Hepatocyte (in vitro differentiated cells): Measurements from ENCODE around the gene TMCC2. TPM values are rescaled to one million over a fixed set of nuclear protein-coding genes. Genes with fewer than 3 reads are reported as not detected.
"Not testable (repeated sequence)": the region's sequence is repeated elsewhere in the genome, so short reads cannot be mapped to it uniquely, and the experiment has no call there.

ENCODE experiments used
- DNase-seq: peaks from one replicate; pipeline ENCODE4 v3.0.0-alpha.2; 2016; ENCODE audit warnings: low spot score
- H2AFZ ChIP-seq: fragments of 200-600 bp; sonication (generic); 2 replicates; pipeline ENCODE4 v1.6.0; 2016; ENCODE audit warnings: antibody characterized with exemption, mild to moderate bottlenecking
- H3K27ac ChIP-seq: fragments of 200-600 bp; sonication (generic); 2 replicates; pipeline ENCODE4 v1.5.1; 2016; ENCODE audit warnings: mild to moderate bottlenecking
- H3K27me3 ChIP-seq: fragments of 200-600 bp; sonication (generic); 2 replicates; pipeline ENCODE4 v1.6.1; 2016
- H3K36me3 ChIP-seq: fragments of 200-600 bp; sonication (generic); replicated peaks from 2 replicates; pipeline ENCODE4 v1.5.1; 2016; ENCODE audit warnings: low read depth; ENCODE audit not compliant: insufficient read depth
- H3K4me1 ChIP-seq: fragments of 200-600 bp; sonication (generic); 2 replicates; pipeline ENCODE4 v1.5.1; 2016; ENCODE audit warnings: mild to moderate bottlenecking, moderate library complexity; ENCODE audit not compliant: insufficient read depth
- H3K4me2 ChIP-seq: fragments of 200-600 bp; sonication (generic); 2 replicates; pipeline ENCODE4 v1.6.0; 2016
- H3K4me3 ChIP-seq: fragments of 200-600 bp; sonication (generic); 2 replicates; pipeline ENCODE4 v1.5.1; 2016; ENCODE audit warnings: mild to moderate bottlenecking
- H3K79me2 ChIP-seq: fragments of 200-600 bp; sonication (generic); 2 replicates; pipeline ENCODE4 v1.6.0; 2017; ENCODE audit warnings: mild to moderate bottlenecking
- H3K9me2 ChIP-seq: fragments of 200-600 bp; sonication (generic); replicated peaks from 2 replicates; pipeline ENCODE4 v1.6.0; 2017; ENCODE audit warnings: mild to moderate bottlenecking; ENCODE audit not compliant: insufficient read depth
- H3K9me3 ChIP-seq: fragments of 200-600 bp; sonication (generic); 2 replicates; pipeline ENCODE4 v1.5.1; 2016; ENCODE audit warnings: low read depth, mild to moderate bottlenecking
- H4K20me1 ChIP-seq: fragments of 200-600 bp; sonication (generic); 2 replicates; pipeline ENCODE4 v1.6.0; 2016; ENCODE audit warnings: mild to moderate bottlenecking; ENCODE audit not compliant: insufficient read depth, poor library complexity, severe bottlenecking
- EZH2 ChIP-seq: fragments of 200-600 bp; sonication (generic); IDR thresholded peaks from 2 replicates; pipeline ENCODE4 v1.6.1; 2016; ENCODE audit warnings: antibody characterized with exemption, mild to moderate bottlenecking, borderline replicate concordance
- EZH2phosphoT487 ChIP-seq: fragments of 200-600 bp; sonication (generic); IDR thresholded peaks from one replicate; pipeline ENCODE4 v1.6.1; 2018; ENCODE audit warnings: antibody characterized with exemption, mild to moderate bottlenecking, low read depth, moderate library complexity; ENCODE audit not compliant: unreplicated experiment, severe bottlenecking
- WGBS: methylation state at CpG from one replicate; pipeline ENCODE4 v1.1.6; 2016; ENCODE audit warnings: low lambda C conversion rate; ENCODE audit errors: missing lambda C conversion rate; 5-methylcytosine and 5-hydroxymethylcytosine counted together
- polyA plus RNA-seq: library from polyadenylated mRNA; unstranded; fragments of >200 nt; fragmentation: Nextera tagmentation; extraction: Ambion mirVana; gene quantifications from 2 replicates; pipeline ENCODE4 v1.2.1, GENCODE V29; 2016
- total RNA-seq: library from RNA; depleted of rRNA; stranded (reverse); fragments of >200 nt; gene quantifications from 2 replicates; pipeline ENCODE4 v1.2.3, GENCODE V29; 2014
- TF ChIP-seq, protein P1 (sequence below): fragments of 200-600 bp; sonication (generic); IDR thresholded peaks from 2 replicates; pipeline ENCODE4 v1.5.1; 2016; ENCODE audit warnings: antibody characterized with exemption, mild to moderate bottlenecking; ENCODE audit not compliant: poor library complexity

Gene TMCC2, protein sequence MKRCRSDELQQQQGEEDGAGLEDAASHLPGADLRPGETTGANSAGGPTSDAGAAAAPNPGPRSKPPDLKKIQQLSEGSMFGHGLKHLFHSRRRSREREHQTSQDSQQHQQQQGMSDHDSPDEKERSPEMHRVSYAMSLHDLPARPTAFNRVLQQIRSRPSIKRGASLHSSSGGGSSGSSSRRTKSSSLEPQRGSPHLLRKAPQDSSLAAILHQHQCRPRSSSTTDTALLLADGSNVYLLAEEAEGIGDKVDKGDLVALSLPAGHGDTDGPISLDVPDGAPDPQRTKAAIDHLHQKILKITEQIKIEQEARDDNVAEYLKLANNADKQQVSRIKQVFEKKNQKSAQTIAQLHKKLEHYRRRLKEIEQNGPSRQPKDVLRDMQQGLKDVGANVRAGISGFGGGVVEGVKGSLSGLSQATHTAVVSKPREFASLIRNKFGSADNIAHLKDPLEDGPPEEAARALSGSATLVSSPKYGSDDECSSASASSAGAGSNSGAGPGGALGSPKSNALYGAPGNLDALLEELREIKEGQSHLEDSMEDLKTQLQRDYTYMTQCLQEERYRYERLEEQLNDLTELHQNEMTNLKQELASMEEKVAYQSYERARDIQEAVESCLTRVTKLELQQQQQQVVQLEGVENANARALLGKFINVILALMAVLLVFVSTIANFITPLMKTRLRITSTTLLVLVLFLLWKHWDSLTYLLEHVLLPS
- total RNA-seq (2.4 and 2.5 TPM in 2 replicates), polyA plus RNA-seq (1.7 and 2.9 TPM in 2 replicates)

DNA sequence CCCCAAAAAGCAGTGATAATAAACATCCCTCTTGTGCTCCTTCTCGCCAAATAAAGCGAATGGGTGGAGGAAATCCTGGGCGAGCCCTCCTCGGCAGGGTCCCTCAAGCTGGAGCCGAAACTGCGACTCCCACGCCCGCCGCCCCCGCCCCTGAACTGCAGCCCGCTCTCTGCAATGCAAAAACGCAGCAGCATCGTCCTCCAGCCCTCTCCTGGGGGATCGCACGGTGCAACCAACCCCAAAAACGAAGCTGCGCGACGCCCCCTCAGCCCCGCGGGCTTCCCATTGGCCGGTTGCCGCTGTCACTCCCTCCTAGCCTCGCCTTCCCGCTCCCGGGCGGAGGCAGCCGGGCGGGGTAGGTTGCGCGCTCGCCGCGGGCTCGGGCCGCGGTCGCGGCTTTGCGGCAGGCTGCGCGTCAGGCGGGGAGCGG is at the start of gene TMCC2:
TMCC2 (plus strand) TSS at position 363 of the 430 bp plus-strand sequence. CDS start 619 bp downstream, outside the sequence.
- peak within 1 kb of the TSS; percentile 91 for H3K4me2 ChIP-seq
- no peaks in the 10 kb centered on the region for H3K36me3 ChIP-seq
- H3K9me2 ChIP-seq, result no peaks in the 10 kb centered on the region
- H3K4me3 ChIP-seq, result peak within 1 kb of the TSS; percentile 57
- H2AFZ ChIP-seq, result peak within 1 kb of the TSS; percentile 59
- no peaks in the 10 kb centered on the region for H3K79me2 ChIP-seq
- peaks cover 13% of the 10 kb centered on the region for H3K27me3 ChIP-seq
- no peak within 1 kb of the TSS for H3K27ac ChIP-seq
- H3K4me1 ChIP-seq, result peaks cover 5% of the 10 kb centered on the region
- no peaks in the 10 kb centered on the region for H4K20me1 ChIP-seq
- no peak for TF ChIP-seq EZH2phosphoT487
- TF ChIP-seq, protein P1, sequence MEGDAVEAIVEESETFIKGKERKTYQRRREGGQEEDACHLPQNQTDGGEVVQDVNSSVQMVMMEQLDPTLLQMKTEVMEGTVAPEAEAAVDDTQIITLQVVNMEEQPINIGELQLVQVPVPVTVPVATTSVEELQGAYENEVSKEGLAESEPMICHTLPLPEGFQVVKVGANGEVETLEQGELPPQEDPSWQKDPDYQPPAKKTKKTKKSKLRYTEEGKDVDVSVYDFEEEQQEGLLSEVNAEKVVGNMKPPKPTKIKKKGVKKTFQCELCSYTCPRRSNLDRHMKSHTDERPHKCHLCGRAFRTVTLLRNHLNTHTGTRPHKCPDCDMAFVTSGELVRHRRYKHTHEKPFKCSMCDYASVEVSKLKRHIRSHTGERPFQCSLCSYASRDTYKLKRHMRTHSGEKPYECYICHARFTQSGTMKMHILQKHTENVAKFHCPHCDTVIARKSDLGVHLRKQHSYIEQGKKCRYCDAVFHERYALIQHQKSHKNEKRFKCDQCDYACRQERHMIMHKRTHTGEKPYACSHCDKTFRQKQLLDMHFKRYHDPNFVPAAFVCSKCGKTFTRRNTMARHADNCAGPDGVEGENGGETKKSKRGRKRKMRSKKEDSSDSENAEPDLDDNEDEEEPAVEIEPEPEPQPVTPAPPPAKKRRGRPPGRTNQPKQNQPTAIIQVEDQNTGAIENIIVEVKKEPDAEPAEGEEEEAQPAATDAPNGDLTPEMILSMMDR, result no peak
- peak; percentile 89 for DNase-seq
- H3K9me3 ChIP-seq, result no peaks in the 10 kb centered on the region
- WGBS, result under 1% methylated on average over 23 of the region's 44 CpGs

GRCh38 chr1:205179842-205180241 is 47.9 kb upstream of the TMCC2 start:
- Histone ChIP-seq H3K27me3 (no peaks in the 10 kb centered on the region), H2AFZ (no peak overlapping the region), H3K27ac (no peak overlapping the region), H3K79me2 (peaks cover 4% of the 10 kb centered on the region), H3K4me3 (no peak overlapping the region), H3K36me3 (no peaks in the 10 kb centered on the region), H3K4me2 (no peak overlapping the region), H3K9me3 (no peaks in the 10 kb centered on the region), H3K4me1 (peaks cover 3% of the 10 kb centered on the region), H3K9me2 (no peaks in the 10 kb centered on the region), H4K20me1 (no peaks in the 10 kb centered on the region)
- 83% methylated on average over 2 of the region's 2 CpGs for WGBS
- no peak for DNase-seq
- no peak for TF ChIP-seq EZH2
- no peak for TF ChIP-seq EZH2phosphoT487
- TF ChIP-seq, protein P1, result no peak

DNA sequence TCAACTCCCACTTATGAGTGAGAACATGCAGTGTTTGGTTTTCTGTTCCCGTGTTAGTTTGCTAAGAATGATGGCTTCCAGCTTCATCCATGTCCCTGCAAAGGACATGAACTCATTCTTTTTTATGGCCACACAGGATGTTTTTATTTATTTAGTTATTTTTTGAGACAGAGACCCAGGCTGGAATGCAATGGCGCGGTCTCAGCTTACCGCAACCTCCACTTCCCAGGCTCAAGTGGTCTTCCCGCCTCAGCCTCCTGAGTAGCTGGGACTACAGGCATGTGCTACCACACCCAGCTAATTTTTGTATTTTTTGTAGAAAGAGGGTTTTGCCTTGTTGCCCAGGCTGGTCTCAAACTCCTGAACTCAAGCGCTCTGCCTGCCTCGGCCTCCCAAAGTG is 47.4 kb upstream of the TMCC2 start:
- not testable (repeated sequence) for H3K27ac ChIP-seq

GRCh38 chr1:205182930-205183329 is 44.8 kb upstream of the TMCC2 start:
- Histone ChIP-seq H3K27ac (peak overlapping the region; percentile 2), H4K20me1 (no peaks in the 10 kb centered on the region), H3K9me2 (no peaks in the 10 kb centered on the region), H3K36me3 (no peaks in the 10 kb centered on the region), H3K4me1 (no peaks in the 10 kb centered on the region), H3K9me3 (no peaks in the 10 kb centered on the region), H2AFZ (no peak overlapping the region), H3K79me2 (peaks cover 27% of the 10 kb centered on the region), H3K4me2 (no peak overlapping the region), H3K27me3 (no peaks in the 10 kb centered on the region), H3K4me3 (no peak overlapping the region)
- DNase-seq, result no peak
- 91% methylated on average over 2 of the region's 2 CpGs for WGBS
- TF ChIP-seq, protein P1, result no peak
- TF ChIP-seq EZH2phosphoT487 (no peak), EZH2 (no peak)

More for the DNA sequence above, 47.4 kb upstream of the TMCC2 start:
- H3K27me3 ChIP-seq, H3K4me1 ChIP-seq, H3K9me3 ChIP-seq, H4K20me1 ChIP-seq, H3K79me2 ChIP-seq, H3K4me3 ChIP-seq, H3K36me3 ChIP-seq, DNase-seq, H2AFZ ChIP-seq, H3K4me2 ChIP-seq, H3K9me2 ChIP-seq: not testable (repeated sequence)
- 81% methylated on average over 7 of the region's 7 CpGs for WGBS
